GM19455 (cell line): ENCODE measurements around the gene HOXD12.

Experiments
- ATAC-seq: cut with Tn5 transposase; IDR thresholded peaks from one replicate; pipeline ENCODE4 v1.9.1; 2021; ENCODE audit not compliant: unreplicated experiment

Gene HOXD12

GRCh38 chr2:176080540-176081375 is 18.8 kb upstream of the HOXD12 start:
- no peak for ATAC-seq

GRCh38 chr2:176081376-176081836 is 18.2 kb upstream of the HOXD12 start:
- no peak for ATAC-seq

DNA sequence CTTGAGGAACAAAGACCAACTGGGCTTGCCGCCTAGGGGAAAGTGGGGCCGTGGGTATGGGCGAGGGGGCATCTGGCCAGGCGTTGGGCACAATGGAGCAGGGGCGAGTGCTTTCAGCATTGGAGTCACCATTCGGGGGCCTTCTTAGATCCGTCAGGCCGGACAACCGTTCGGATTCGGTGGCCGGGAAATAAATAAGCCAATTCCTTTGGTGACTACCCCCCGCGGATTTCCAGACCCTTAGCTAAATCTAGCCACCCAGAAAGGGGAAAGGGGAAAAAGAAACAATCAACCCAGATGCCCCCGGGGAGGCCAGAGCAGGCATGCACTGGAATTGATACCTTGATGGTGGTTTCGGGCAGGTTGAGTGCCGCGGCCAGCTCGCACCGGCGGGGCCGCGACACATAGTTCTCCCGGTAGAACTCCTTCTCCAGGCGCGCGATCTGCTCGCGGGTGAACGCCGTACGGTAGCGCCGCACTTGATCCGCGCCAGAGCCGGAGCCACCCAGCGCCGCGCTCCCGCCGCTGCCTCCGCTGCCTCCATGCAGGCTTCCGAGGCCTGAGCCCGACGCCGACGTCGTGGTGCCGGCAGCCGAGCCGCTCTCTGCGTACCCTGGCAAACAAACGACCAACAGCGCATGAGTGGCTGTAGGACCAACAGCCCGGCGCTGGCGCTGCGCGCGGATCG is 17.6 kb upstream of the HOXD12 start:
- ATAC-seq: no peak

DNA sequence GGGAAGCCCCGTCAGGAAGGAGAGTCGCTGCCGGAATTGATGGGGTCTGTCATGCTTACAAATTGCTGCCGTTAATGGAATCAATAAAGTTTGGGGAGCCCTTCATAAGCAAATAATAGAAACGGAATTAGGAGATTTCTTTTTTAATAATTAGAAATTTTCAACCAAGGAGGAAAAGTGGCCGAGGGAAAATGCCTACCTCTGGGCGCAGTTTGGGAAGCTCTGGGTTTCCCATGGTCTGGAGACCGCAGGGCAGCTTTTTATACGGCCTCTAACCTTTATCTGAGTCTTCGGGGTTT is 17.1 kb upstream of the HOXD12 start:
- ATAC-seq: no peak

DNA sequence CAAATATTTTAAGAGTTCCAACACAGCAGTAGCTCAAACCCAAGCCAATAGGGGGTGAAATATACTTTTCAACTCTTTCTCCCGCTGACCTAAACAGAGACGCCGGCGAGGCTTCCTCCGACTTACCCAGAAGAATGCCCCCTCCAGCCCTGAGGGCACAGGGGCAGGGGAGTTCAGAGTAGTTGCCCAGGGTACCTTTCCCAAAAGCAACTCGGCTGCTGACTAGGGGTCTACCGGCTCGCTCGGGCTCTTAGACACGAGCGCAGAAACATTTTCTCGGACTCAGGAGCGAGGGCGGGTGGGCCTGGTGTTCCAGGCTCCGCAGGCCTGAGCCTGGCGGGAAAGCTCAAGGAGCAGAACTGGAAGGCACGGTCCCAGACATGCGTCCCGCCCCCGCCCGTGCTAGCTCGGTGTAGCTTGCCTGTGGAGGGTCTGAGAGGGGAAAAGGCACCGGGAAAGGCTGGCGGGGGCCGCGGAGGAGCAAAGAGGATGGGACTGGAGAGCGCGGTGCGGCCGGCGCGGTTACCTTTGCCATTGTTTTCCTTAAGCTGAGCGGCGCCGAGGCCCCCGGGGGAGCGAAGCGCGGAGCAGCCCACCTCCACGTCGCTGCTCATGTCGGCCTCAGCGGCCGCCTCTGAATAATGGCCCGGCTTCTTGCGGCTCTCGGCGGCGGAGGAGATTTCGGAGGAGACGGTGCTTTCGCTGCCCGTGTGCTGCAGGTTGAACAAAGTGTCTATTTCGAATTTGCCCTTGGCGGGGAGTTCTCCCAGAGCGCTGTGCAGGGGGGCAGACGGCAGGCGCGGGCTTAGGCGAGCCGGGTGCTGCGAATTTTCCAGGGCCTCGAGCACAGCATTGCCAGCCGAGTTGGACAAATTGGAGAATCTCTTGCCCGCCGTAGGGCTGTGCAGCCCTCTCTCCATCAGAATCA is 16.5 kb upstream of the HOXD12 start:
- no peak for ATAC-seq

DNA sequence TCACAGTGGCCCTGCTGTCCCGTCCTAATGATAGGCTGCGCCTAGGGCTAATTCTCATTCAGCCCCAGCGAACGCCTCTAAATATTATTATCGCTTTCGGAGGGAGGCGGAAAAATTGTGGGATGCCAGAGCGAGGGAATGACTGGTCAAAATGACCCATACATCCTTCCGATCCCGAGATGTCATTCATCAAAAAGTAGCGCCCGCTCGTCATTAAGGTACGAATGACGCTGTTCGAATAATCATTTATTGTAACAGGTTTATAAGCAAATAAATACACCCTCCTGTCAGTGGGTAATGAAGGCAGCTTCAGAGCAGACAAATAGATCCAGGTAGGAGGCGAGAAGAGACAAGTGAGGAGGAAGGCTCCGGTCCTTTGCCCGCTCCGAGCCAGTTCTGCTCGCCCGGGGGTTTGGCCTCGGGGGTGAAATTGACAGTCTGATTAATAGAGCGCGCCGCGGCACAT is 15.8 kb upstream of the HOXD12 start, which contains the start of gene EVX2:
EVX2 (minus strand) TSS at position 167 of the 466 bp plus-strand sequence. CDS start 186 bp downstream, outside the sequence.
- no peak for ATAC-seq

DNA sequence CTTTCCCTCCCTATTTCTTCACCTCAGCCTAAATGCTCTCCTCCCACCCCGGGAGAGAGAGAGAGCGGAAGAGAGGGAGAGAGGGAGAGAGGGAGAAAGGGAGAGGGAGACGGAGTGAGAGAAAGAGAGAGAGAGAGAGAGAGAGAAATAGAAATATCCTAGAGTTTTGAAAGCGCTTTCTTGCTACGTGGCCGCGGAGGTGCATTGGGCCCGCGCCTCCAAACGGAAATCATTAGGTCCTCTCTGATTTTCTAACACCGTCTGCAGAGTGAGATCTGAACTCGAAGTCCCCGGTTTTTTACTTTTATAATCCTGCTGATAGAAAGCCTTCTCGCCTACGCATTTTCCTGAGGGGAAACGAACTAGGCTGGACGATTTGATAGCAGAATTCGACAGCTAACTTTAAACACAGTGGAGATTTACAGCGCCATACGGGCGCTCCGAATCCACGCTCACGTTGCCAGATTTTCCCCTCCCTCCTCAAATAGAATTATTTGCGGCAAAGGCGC is 14.9 kb upstream of the HOXD12 start:
- ATAC-seq: no peak

DNA sequence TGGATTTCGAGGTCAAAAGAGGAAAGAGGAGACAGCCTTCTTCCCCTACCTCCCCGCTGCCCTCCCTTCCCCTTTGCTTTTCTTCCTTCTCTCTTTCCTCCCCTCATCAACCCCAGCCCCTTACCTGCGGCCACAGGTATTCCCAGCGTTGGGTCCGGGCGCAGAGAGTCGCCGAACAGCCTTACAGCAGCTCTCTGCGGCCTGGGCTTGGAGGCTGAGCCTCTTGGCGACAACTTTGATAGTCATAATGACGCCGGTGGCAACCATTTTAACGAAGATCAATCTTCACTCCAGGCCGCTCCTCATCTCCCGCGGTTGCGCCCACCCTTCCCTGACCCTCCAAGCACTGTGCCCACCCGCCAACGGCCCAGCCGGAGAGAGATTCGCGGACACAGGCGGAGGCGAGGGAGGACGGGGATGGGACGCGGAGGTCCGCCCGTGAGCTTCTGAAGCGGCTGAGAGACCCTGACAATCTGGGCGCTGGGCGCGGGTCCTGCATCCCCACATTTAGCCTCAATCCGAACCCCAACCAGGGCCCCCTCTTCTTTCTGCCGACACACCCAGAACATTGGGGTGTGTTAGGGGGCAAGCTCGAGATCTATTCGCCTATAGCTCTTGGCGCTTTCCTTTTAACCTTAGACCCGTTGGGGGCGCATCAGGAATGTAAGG is 14.3 kb upstream of the HOXD12 start:
- ATAC-seq: no peak

DNA sequence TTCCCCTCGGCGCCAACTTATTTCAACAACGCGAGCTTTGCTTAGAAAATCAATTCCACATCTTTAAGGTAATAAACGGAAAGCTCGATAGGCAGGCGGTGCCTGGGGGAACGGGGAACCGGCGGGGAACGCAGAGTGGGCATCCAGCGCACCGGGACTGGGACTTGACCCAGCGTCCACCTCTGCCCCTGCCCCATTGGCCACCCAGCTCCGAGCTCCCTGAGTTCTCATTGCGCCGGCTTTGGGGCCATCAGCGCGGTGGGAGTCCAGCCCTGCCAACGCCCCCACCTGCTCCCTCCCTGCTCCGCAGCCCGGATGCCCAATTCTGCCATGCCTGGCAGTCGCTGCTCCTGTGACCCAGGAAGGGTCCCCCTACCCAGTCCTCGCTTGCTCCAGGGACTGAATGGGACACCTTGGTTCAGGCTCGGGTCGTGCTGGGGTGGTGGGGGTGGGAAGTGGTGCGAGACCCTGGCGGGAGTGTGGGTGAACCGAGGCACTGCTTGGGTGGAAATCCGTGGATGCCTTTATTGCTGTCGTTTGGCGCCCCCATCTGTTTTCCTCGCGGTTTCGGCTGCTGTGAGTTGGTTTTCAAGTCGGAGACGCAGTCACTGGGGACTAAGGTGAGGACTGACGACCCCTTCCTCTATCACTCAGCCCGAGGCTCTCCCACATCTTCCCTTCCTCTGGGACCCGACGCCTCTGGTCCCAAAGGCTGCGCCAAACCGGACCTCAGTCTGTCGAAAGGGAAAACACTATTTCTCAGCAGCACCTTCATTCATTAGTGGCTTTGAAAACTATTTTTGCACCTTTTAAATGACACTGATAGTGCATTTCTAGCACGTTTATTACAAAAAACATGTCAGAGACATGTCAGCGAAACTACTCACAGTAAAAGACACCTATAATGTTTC is 13.5 kb upstream of the HOXD12 start:
- no peak for ATAC-seq

DNA sequence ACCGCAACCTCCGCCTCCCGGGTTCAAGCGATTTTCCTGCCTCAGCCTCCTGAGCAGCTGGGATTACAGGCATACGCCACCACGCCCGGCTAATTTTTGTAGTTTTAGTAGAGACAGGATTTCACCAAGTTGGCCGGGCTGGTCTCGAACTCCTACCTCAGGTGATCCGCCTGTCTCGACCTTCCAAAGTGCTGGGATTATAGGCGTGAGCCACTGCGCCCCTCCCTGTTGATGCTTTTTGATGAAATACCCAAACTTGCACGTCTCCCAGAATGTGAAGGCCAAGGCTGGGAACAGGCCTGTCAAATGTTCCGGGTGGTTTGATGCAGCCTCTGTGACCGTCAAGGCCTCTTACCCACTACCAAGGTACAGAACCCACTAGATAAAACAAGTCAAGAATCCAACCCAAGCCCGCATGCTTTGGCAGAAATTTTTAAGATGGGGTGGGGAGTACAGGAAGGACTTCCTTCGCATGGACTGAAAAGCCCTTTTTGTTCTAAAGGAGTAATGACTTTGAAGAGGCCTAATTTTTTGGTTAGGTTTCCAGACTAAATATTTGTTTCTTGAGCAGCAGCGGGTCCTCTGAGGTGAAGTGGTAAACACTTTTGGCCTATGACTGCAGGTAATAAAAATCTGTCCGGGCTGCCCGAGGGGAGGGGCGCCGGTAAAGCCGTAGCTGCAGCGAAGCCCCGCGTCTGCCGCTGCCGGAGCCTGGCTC is 12.1 kb upstream of the HOXD12 start:
- no peak for ATAC-seq

GRCh38 chr2:176088048-176088936 is 11.3 kb upstream of the HOXD12 start:
- ATAC-seq: peak; percentile 71

- ATAC-seq: no peak
Observed at GRCh38 chr2:176088937-176089842, 10.4 kb upstream of the HOXD12 start.

- ATAC-seq: no peak
Observed at GRCh38 chr2:176089843-176090395, 9.7 kb upstream of the HOXD12 start.

GRCh38 chr2:176090862-176091261 is 8.7 kb upstream of the HOXD12 start:
- ATAC-seq: no peak

GRCh38 chr2:176091329-176092258 is 8.0 kb upstream of the HOXD12 start:
- ATAC-seq: no peak
